GM06990 (cell line): ENCODE results near the gene ZNF582.
A peak's percentile ranks its signal among the peaks of the same experiment; 100 is the strongest.

Experiments used
- DNase-seq: peaks from one replicate; pipeline ENCODE4 v3.0.0-alpha.2; 2011; ENCODE audit not compliant: insufficient read length; ENCODE audit errors: extremely low read depth
- H3K27me3 ChIP-seq: replicated peaks from 2 replicates; pipeline ENCODE4 v1.6.0; 2011; ENCODE audit warnings: low read length; ENCODE audit not compliant: control insufficient read depth, insufficient read depth
- H3K36me3 ChIP-seq: 2 replicates; pipeline ENCODE4 v1.5.1; 2011; ENCODE audit warnings: low read length; ENCODE audit not compliant: control insufficient read depth, insufficient read depth
- H3K4me3 ChIP-seq: replicated peaks from 2 replicates; pipeline ENCODE4 v1.5.1; 2011; ENCODE audit warnings: low read depth, mild to moderate bottlenecking, control low read depth, low read length
- TF ChIP-seq, protein P1 (sequence below): IDR thresholded peaks from 2 replicates; pipeline ENCODE4 v1.5.1; 2011; ENCODE audit warnings: low read length, control low read depth, mild to moderate bottlenecking, inconsistent platforms; ENCODE audit not compliant: insufficient read depth, poor library complexity, severe bottlenecking

The ZNF582 gene

GRCh38 chr19:56393119-56394012 is at the start of gene ZNF582:
ZNF582 (minus strand) TSS chr19:56393534; CDS start chr19:56391752, 1,782 bp downstream.
- peak within 1 kb of the TSS; percentile 82 for H3K4me3 ChIP-seq
- peak; percentile 88 for DNase-seq
- TF ChIP-seq, protein P1, sequence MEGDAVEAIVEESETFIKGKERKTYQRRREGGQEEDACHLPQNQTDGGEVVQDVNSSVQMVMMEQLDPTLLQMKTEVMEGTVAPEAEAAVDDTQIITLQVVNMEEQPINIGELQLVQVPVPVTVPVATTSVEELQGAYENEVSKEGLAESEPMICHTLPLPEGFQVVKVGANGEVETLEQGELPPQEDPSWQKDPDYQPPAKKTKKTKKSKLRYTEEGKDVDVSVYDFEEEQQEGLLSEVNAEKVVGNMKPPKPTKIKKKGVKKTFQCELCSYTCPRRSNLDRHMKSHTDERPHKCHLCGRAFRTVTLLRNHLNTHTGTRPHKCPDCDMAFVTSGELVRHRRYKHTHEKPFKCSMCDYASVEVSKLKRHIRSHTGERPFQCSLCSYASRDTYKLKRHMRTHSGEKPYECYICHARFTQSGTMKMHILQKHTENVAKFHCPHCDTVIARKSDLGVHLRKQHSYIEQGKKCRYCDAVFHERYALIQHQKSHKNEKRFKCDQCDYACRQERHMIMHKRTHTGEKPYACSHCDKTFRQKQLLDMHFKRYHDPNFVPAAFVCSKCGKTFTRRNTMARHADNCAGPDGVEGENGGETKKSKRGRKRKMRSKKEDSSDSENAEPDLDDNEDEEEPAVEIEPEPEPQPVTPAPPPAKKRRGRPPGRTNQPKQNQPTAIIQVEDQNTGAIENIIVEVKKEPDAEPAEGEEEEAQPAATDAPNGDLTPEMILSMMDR: peak; percentile 75
- H3K36me3 ChIP-seq: peaks cover 2% of the 10 kb centered on the region
- H3K27me3 ChIP-seq: no peaks in the 10 kb centered on the region

DNA sequence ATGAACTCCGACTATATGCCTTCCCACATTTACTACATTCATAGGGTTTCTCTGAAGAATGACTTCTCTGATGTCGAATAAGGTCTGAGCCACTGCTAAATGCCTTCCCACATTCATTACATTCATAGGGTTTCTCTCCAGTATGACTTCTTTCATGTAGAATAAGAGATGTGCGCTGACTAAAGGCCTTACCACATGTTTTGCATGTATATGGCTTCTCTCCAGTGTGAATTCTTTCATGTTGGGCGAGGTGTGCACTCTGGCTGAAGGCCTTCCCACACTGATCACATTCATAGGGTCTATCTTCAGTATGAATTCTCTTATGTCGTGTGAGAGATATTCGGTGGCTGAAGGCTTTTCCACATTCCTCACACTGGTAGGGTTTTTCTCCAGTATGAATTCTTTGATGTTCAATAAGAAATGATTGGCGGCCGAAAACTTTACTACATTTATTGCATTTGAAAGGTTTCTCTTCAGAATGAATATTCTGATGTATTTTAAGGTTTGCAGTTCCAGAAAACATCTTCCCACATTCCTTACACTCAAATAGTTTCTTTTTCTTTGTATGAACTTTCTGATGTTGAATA is 48.0 kb upstream of the ZNF582 start:
- H3K36me3 ChIP-seq: no peaks in the 10 kb centered on the region
- TF ChIP-seq, protein P1: no peak
- H3K4me3 ChIP-seq: no peak overlapping the region
- no peaks in the 10 kb centered on the region for H3K27me3 ChIP-seq
- DNase-seq: no peak

DNA sequence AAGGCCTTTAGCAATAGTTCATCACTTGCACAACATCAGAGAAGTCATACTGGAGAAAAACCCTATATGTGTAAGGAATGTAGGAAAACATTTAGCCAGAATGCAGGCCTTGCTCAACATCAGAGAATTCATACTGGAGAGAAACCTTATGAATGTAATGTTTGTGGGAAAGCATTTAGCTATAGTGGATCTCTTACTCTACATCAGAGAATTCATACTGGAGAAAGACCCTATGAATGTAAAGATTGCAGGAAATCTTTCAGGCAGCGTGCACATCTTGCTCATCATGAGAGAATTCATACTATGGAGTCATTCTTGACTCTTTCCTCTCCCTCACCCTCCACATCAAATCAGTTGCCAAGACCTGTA is 30.6 kb upstream of the ZNF582 start:
- Histone ChIP-seq H3K4me3 (no peak overlapping the region), H3K27me3 (no peaks in the 10 kb centered on the region), H3K36me3 (no peaks in the 10 kb centered on the region)
- TF ChIP-seq, protein P1: no peak
- DNase-seq: no peak

- Histone ChIP-seq H3K4me3 (no peak overlapping the region), H3K36me3 (no peaks in the 10 kb centered on the region), H3K27me3 (no peaks in the 10 kb centered on the region)
- DNase-seq: no peak
- TF ChIP-seq, protein P1: no peak
Observed at GRCh38 chr19:56423276-56423984, 30.1 kb upstream of the ZNF582 start.

DNA sequence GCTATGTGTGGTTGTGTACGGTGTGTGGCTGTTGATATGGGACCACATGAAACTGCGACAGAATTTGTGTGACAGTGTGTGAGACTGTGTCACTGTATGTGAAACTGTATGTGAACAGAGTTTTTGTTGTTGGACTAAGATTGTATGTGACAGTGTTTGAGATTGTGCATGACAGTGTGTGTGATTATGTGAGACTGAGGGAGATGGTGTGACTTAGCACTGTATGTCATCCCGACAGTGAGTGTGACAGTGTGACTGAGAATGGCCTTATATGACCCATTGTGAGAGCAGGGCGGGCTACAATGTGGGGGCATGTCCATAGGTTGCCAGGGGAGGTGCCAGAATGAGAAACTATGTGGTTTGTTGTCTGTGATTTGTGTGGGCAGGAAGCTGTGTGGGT is 11.7 kb upstream of the ZNF582 start:
- TF ChIP-seq, protein P1: no peak
- H3K4me3 ChIP-seq: peak overlapping the region; percentile 89

More for the DNA sequence above, 11.7 kb upstream of the ZNF582 start:
- H3K36me3 ChIP-seq: no peaks in the 10 kb centered on the region; the same call in 1 of the 2 replicates
- H3K27me3 ChIP-seq: no peaks in the 10 kb centered on the region
- DNase-seq: no peak
